EL (cell line): ENCODE measurements around the gene SYNJ2.

Source experiments
- DNase-seq: peaks from one replicate; pipeline ENCODE4 v3.0.0-alpha.2; 2016

SYNJ2 gene

GRCh38 chr6:157982102-157982562 is 469 bp downstream of the SYNJ2 start:
- DNase-seq = peak; percentile 50

- peak; percentile 65 for DNase-seq
Observed at GRCh38 chr6:157982563-157983405, 1.1 kb downstream of the SYNJ2 start.

- no peak for DNase-seq
Observed at GRCh38 chr6:157983406-157984119, 1.9 kb downstream of the SYNJ2 start.

GRCh38 chr6:157984128-157984527 is 2.5 kb downstream of the SYNJ2 start:
- no peak for DNase-seq

GRCh38 chr6:157984686-157985225 is 3.1 kb downstream of the SYNJ2 start:
- no peak for DNase-seq

- DNase-seq = peak; percentile 41
Observed at GRCh38 chr6:157985378-157986155, 3.9 kb downstream of the SYNJ2 start.

- no peak for DNase-seq
Observed at GRCh38 chr6:157987788-157988699, 6.4 kb downstream of the SYNJ2 start.

GRCh38 chr6:157988700-157989063 is 7.0 kb downstream of the SYNJ2 start:
- DNase-seq = no peak

GRCh38 chr6:157989541-157990289 is 8.1 kb downstream of the SYNJ2 start:
- peak; percentile 67 for DNase-seq

GRCh38 chr6:157990321-157991066 is 8.8 kb downstream of the SYNJ2 start:
- no peak for DNase-seq

- DNase-seq = no peak
Observed at GRCh38 chr6:157991067-157991432, 9.4 kb downstream of the SYNJ2 start.

- DNase-seq = no peak
Observed at GRCh38 chr6:157993076-157993475, 11.4 kb downstream of the SYNJ2 start.

GRCh38 chr6:157994125-157994795 is 12.6 kb downstream of the SYNJ2 start:
- DNase-seq = peak; percentile 26

- no peak for DNase-seq
Observed at GRCh38 chr6:157995458-157995857, 13.8 kb downstream of the SYNJ2 start.

- DNase-seq = no peak
Observed at GRCh38 chr6:157996201-157996712, 14.6 kb downstream of the SYNJ2 start.

GRCh38 chr6:157996918-157997702 is 15.4 kb downstream of the SYNJ2 start:
- no peak for DNase-seq

- DNase-seq = no peak
Observed at GRCh38 chr6:157997893-157998608, 16.4 kb downstream of the SYNJ2 start.

- no peak for DNase-seq
Observed at GRCh38 chr6:157998707-157999167, 17.1 kb downstream of the SYNJ2 start.
